Pulmonary artery endothelial cell (primary cell): Measurements from ENCODE around the gene LRMDA. TPM values are rescaled to one million over a fixed set of nuclear protein-coding genes. Genes with fewer than 3 reads are reported as not detected.

Source experiments
- DNase-seq: peaks from one replicate; pipeline ENCODE4 v3.0.0-alpha.2; 2011; ENCODE audit warnings: low read depth, low spot score
- total RNA-seq: library from RNA; depleted of rRNA; stranded (reverse); fragments of >200 nt; gene quantifications from 2 replicates; pipeline ENCODE4 v1.2.3, GENCODE V29; 2014

The LRMDA gene
- total RNA-seq, 1 donor from 2014 or later, result 14.6 TPM

GRCh38 chr10:75895259-75895658, 463.8 kb downstream of the LRMDA start:
- DNase-seq, result no peak

- DNase-seq, result no peak
Observed at GRCh38 chr10:75899816-75900390, 468.5 kb downstream of the LRMDA start.

- DNase-seq, result no peak
Observed at GRCh38 chr10:75902816-75903215, 471.4 kb downstream of the LRMDA start.

- DNase-seq, result no peak
Observed at GRCh38 chr10:75904499-75905283, 473.3 kb downstream of the LRMDA start.

GRCh38 chr10:75905490-75905889, 474.1 kb downstream of the LRMDA start:
- DNase-seq, result no peak

- peak; percentile 4 for DNase-seq
Observed at GRCh38 chr10:75910032-75910431, 478.6 kb downstream of the LRMDA start.

GRCh38 chr10:75911426-75911825, 480.0 kb downstream of the LRMDA start:
- no peak for DNase-seq

GRCh38 chr10:75916906-75917305, 485.5 kb downstream of the LRMDA start:
- DNase-seq, result no peak

GRCh38 chr10:75919913-75920312, 488.5 kb downstream of the LRMDA start:
- DNase-seq, result no peak

- no peak for DNase-seq
Observed at GRCh38 chr10:75922435-75922834, 491.0 kb downstream of the LRMDA start.

GRCh38 chr10:75924309-75924902, 493.0 kb downstream of the LRMDA start:
- DNase-seq, result no peak

GRCh38 chr10:75925999-75926398, 494.6 kb downstream of the LRMDA start:
- DNase-seq, result no peak

GRCh38 chr10:75926763-75927162, 495.3 kb downstream of the LRMDA start:
- DNase-seq, result no peak

- DNase-seq, result no peak
Observed at GRCh38 chr10:75928231-75928630, 496.8 kb downstream of the LRMDA start.

GRCh38 chr10:75929630-75930161, 498.3 kb downstream of the LRMDA start:
- no peak for DNase-seq

GRCh38 chr10:75932921-75933320, 501.5 kb downstream of the LRMDA start:
- DNase-seq, result no peak

GRCh38 chr10:75935240-75935639, 503.8 kb downstream of the LRMDA start:
- DNase-seq, result no peak

- no peak for DNase-seq
Observed at GRCh38 chr10:75935650-75936400, 504.4 kb downstream of the LRMDA start.

GRCh38 chr10:75936841-75937240, 505.4 kb downstream of the LRMDA start:
- no peak for DNase-seq

GRCh38 chr10:75937823-75938222, 506.4 kb downstream of the LRMDA start:
- DNase-seq, result no peak

- no peak for DNase-seq
Observed at GRCh38 chr10:75938380-75939122, 507.1 kb downstream of the LRMDA start.
